Hepatocyte (in vitro differentiated cells): ENCODE results near the gene DDC. TPM values are rescaled to one million over a fixed set of nuclear protein-coding genes. Genes with fewer than 3 reads are reported as not detected.

Source experiments
- DNase-seq: peaks from one replicate; pipeline ENCODE4 v3.0.0-alpha.2; 2016; ENCODE audit warnings: low spot score
- H2AFZ ChIP-seq: fragments of 200-600 bp; sonication (generic); 2 replicates; pipeline ENCODE4 v1.6.0; 2016; ENCODE audit warnings: antibody characterized with exemption, mild to moderate bottlenecking
- H3K27ac ChIP-seq: fragments of 200-600 bp; sonication (generic); 2 replicates; pipeline ENCODE4 v1.5.1; 2016; ENCODE audit warnings: mild to moderate bottlenecking
- H3K27me3 ChIP-seq: fragments of 200-600 bp; sonication (generic); 2 replicates; pipeline ENCODE4 v1.6.1; 2016
- H3K36me3 ChIP-seq: fragments of 200-600 bp; sonication (generic); replicated peaks from 2 replicates; pipeline ENCODE4 v1.5.1; 2016; ENCODE audit warnings: low read depth; ENCODE audit not compliant: insufficient read depth
- H3K4me1 ChIP-seq: fragments of 200-600 bp; sonication (generic); 2 replicates; pipeline ENCODE4 v1.5.1; 2016; ENCODE audit warnings: mild to moderate bottlenecking, moderate library complexity; ENCODE audit not compliant: insufficient read depth
- H3K4me2 ChIP-seq: fragments of 200-600 bp; sonication (generic); 2 replicates; pipeline ENCODE4 v1.6.0; 2016
- H3K4me3 ChIP-seq: fragments of 200-600 bp; sonication (generic); 2 replicates; pipeline ENCODE4 v1.5.1; 2016; ENCODE audit warnings: mild to moderate bottlenecking
- H3K79me2 ChIP-seq: fragments of 200-600 bp; sonication (generic); 2 replicates; pipeline ENCODE4 v1.6.0; 2017; ENCODE audit warnings: mild to moderate bottlenecking
- H3K9me2 ChIP-seq: fragments of 200-600 bp; sonication (generic); replicated peaks from 2 replicates; pipeline ENCODE4 v1.6.0; 2017; ENCODE audit warnings: mild to moderate bottlenecking; ENCODE audit not compliant: insufficient read depth
- H3K9me3 ChIP-seq: fragments of 200-600 bp; sonication (generic); 2 replicates; pipeline ENCODE4 v1.5.1; 2016; ENCODE audit warnings: low read depth, mild to moderate bottlenecking
- H4K20me1 ChIP-seq: fragments of 200-600 bp; sonication (generic); 2 replicates; pipeline ENCODE4 v1.6.0; 2016; ENCODE audit warnings: mild to moderate bottlenecking; ENCODE audit not compliant: insufficient read depth, poor library complexity, severe bottlenecking
- EZH2 ChIP-seq: fragments of 200-600 bp; sonication (generic); IDR thresholded peaks from 2 replicates; pipeline ENCODE4 v1.6.1; 2016; ENCODE audit warnings: antibody characterized with exemption, mild to moderate bottlenecking, borderline replicate concordance
- EZH2phosphoT487 ChIP-seq: fragments of 200-600 bp; sonication (generic); IDR thresholded peaks from one replicate; pipeline ENCODE4 v1.6.1; 2018; ENCODE audit warnings: antibody characterized with exemption, mild to moderate bottlenecking, low read depth, moderate library complexity; ENCODE audit not compliant: unreplicated experiment, severe bottlenecking
- WGBS: methylation state at CpG from one replicate; pipeline ENCODE4 v1.1.6; 2016; ENCODE audit warnings: low lambda C conversion rate; ENCODE audit errors: missing lambda C conversion rate; 5-methylcytosine and 5-hydroxymethylcytosine counted together
- polyA plus RNA-seq: library from polyadenylated mRNA; unstranded; fragments of >200 nt; fragmentation: Nextera tagmentation; extraction: Ambion mirVana; gene quantifications from 2 replicates; pipeline ENCODE4 v1.2.1, GENCODE V29; 2016
- total RNA-seq: library from RNA; depleted of rRNA; stranded (reverse); fragments of >200 nt; gene quantifications from 2 replicates; pipeline ENCODE4 v1.2.3, GENCODE V29; 2014
- TF ChIP-seq, protein P1 (sequence below): fragments of 200-600 bp; sonication (generic); IDR thresholded peaks from 2 replicates; pipeline ENCODE4 v1.5.1; 2016; ENCODE audit warnings: antibody characterized with exemption, mild to moderate bottlenecking; ENCODE audit not compliant: poor library complexity

DDC gene
- total and polyA plus RNA-seq, 2 experiments from 2014 or later = 42.4 to 56.1 TPM

GRCh38 chr7:50560865-50561351 lies 4.3 kb downstream of the DDC start:
- Histone ChIP-seq H2AFZ (no peak overlapping the region), H3K79me2 (peaks cover 49% of the 10 kb centered on the region), H3K27me3 (no peaks in the 10 kb centered on the region), H3K4me2 (peak overlapping the region; percentile 63), H3K4me1 (peaks cover 45% of the 10 kb centered on the region), H3K36me3 (no peaks in the 10 kb centered on the region), H3K4me3 (no peak overlapping the region), H3K27ac (peak overlapping the region; percentile 22), H4K20me1 (no peaks in the 10 kb centered on the region), H3K9me2 (no peaks in the 10 kb centered on the region), H3K9me3 (no peaks in the 10 kb centered on the region)
- no peak for TF ChIP-seq EZH2phosphoT487
- 27% methylated on average over 9 of the region's 9 CpGs for WGBS
- peak; percentile 62 for DNase-seq

- Histone ChIP-seq H3K4me1 (peaks cover 45% of the 10 kb centered on the region), H3K27me3 (no peaks in the 10 kb centered on the region), H3K9me3 (no peaks in the 10 kb centered on the region), H2AFZ (no peak overlapping the region), H3K79me2 (peaks cover 56% of the 10 kb centered on the region), H3K4me2 (no peak overlapping the region), H3K36me3 (no peaks in the 10 kb centered on the region), H4K20me1 (no peaks in the 10 kb centered on the region), H3K9me2 (no peaks in the 10 kb centered on the region), H3K27ac (no peak overlapping the region), H3K4me3 (no peak overlapping the region)
- WGBS = 96% methylated on average over 7 of the region's 7 CpGs
- TF ChIP-seq EZH2 (no peak), EZH2phosphoT487 (no peak)
- TF ChIP-seq, protein P1, sequence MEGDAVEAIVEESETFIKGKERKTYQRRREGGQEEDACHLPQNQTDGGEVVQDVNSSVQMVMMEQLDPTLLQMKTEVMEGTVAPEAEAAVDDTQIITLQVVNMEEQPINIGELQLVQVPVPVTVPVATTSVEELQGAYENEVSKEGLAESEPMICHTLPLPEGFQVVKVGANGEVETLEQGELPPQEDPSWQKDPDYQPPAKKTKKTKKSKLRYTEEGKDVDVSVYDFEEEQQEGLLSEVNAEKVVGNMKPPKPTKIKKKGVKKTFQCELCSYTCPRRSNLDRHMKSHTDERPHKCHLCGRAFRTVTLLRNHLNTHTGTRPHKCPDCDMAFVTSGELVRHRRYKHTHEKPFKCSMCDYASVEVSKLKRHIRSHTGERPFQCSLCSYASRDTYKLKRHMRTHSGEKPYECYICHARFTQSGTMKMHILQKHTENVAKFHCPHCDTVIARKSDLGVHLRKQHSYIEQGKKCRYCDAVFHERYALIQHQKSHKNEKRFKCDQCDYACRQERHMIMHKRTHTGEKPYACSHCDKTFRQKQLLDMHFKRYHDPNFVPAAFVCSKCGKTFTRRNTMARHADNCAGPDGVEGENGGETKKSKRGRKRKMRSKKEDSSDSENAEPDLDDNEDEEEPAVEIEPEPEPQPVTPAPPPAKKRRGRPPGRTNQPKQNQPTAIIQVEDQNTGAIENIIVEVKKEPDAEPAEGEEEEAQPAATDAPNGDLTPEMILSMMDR = no peak
- DNase-seq = no peak
These were observed 5.3 kb downstream of the DDC start for GRCh38 chr7:50559881-50560280.

GRCh38 chr7:50558294-50559053 lies 6.7 kb downstream of the DDC start:
- no peak overlapping the region for H2AFZ ChIP-seq
- WGBS = 58% methylated on average over 5 of the region's 5 CpGs
- no peak overlapping the region for H3K4me2 ChIP-seq
- no peak overlapping the region for H3K4me3 ChIP-seq
- no peak for TF ChIP-seq EZH2
- TF ChIP-seq, protein P1 = no peak
- TF ChIP-seq EZH2phosphoT487 = no peak
- H3K36me3 ChIP-seq = no peaks in the 10 kb centered on the region
- peaks cover 51% of the 10 kb centered on the region for H3K4me1 ChIP-seq
- peaks cover 3% of the 10 kb centered on the region for H4K20me1 ChIP-seq
- peaks cover 57% of the 10 kb centered on the region for H3K79me2 ChIP-seq
- no peaks in the 10 kb centered on the region for H3K27me3 ChIP-seq
- peak overlapping the region; percentile 52 for H3K27ac ChIP-seq
- H3K9me3 ChIP-seq = no peaks in the 10 kb centered on the region
- no peaks in the 10 kb centered on the region for H3K9me2 ChIP-seq
- DNase-seq = peak; percentile 16

- Histone ChIP-seq H3K4me3 (no peak overlapping the region), H3K4me2 (peak overlapping the region; percentile 28), H3K79me2 (peaks cover 50% of the 10 kb centered on the region), H2AFZ (no peak overlapping the region), H3K36me3 (no peaks in the 10 kb centered on the region), H3K27me3 (no peaks in the 10 kb centered on the region), H3K9me3 (no peaks in the 10 kb centered on the region), H3K27ac (peak overlapping the region; percentile 2), H3K9me2 (no peaks in the 10 kb centered on the region), H4K20me1 (peaks cover 3% of the 10 kb centered on the region), H3K4me1 (peaks cover 54% of the 10 kb centered on the region)
- TF ChIP-seq EZH2 (no peak), EZH2phosphoT487 (no peak)
- TF ChIP-seq, protein P1 = no peak
- DNase-seq = no peak
- WGBS = 77% methylated on average over 2 of the region's 2 CpGs
These were observed 8.1 kb downstream of the DDC start for GRCh38 chr7:50557099-50557498.
